Left ventricle myocardium inferior (tissue), 1 donor: ENCODE measurements around the gene RHBDD3. TPM values are rescaled to one million over a fixed set of nuclear protein-coding genes. Genes with fewer than 3 reads are reported as not detected.
A peak's percentile ranks its signal among the peaks of the same experiment; 100 is the strongest.

Experiments
- DNase-seq: peaks from one replicate; pipeline ENCODE4 v3.0.0-alpha.2; 2020
- H3K27ac ChIP-seq: fragments of 200-600 bp; replicated peaks from 2 replicates; pipeline ENCODE4 v1.8.0; 2021
- H3K27me3 ChIP-seq: fragments of 200-600 bp; 2 replicates; pipeline ENCODE4 v1.8.0; 2021; ENCODE audit warnings: low read depth
- H3K36me3 ChIP-seq: fragments of 200-600 bp; 2 replicates; pipeline ENCODE4 v1.8.0; 2021
- H3K4me1 ChIP-seq: fragments of 200-600 bp; 2 replicates; pipeline ENCODE4 v1.8.0; 2021
- H3K4me3 ChIP-seq: fragments of 200-600 bp; 2 replicates; pipeline ENCODE4 v1.8.0; 2021; ENCODE audit warnings: mild to moderate bottlenecking, moderate library complexity
- H3K9me3 ChIP-seq: fragments of 200-600 bp; replicated peaks from 2 replicates; pipeline ENCODE4 v1.8.0; 2021
- intact Hi-C: fragments of 100-400 bp; cut with micrococcal nuclease; formaldehyde crosslinking; loops from one replicate; pipeline ENCODE4 v1.11.0; 2022
- total RNA-seq: library from RNA; stranded (reverse); fragmentation: NEBNext Ultra II Directional; extraction: Animal tissue kit (Norgen Biotek cat#: 25700); gene quantifications from one replicate; pipeline ENCODE4 v1.2.1, GENCODE V29; 2021
- TF ChIP-seq, protein P1 (sequence below): fragments of 200-600 bp; IDR thresholded peaks from 2 replicates; pipeline ENCODE4 v1.8.0; 2021; ENCODE audit warnings: antibody characterized with exemption, mild to moderate bottlenecking, borderline replicate concordance
- donor health status: DM: no; HTN: yes; CAD: no; lungs with severe emphysema.

Gene RHBDD3
- total RNA-seq, 1 donor from 2014 or later: 15.0 TPM

DNA sequence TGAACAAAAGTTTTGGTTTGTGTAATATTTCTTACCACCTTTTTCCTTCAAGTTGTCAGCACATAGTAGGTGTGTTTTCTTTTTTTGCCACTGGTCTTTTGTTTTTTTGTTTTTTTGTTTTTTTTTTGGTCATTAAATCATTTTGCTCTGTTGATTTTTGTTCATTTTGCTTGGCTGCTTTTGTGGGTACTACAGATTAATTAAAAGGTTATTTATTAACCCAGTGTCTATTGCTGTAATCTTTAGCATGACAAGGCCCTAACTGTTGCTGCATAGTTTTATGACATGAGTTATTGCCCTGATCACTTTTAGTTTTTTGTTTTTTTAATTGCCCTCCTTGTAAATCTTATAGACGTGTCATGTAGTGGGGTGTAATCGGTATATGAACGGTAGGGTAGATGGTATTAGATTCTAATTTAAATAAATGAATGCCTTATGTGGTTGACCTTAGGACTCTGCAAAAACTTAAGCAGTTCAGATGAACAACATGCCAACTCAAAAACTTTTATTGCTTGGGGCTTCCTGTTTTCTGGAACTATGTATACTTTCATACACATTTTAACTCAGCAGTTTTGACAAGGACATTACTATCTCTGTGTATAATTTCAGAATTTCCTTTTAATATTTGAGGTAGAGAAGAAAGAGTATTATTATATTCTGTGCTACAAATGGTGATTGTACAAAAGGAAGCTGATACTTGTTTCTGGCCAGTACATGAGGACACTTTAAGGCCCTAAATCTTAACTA is 8.2 kb upstream of the RHBDD3 start:
- Histone ChIP-seq H3K36me3 (peaks cover 88% of the 10 kb centered on the region), H3K4me1 (peaks cover 79% of the 10 kb centered on the region), H3K4me3 (no peak overlapping the region), H3K27ac (no peak overlapping the region), H3K9me3 (no peaks in the 10 kb centered on the region), H3K27me3 (no peaks in the 10 kb centered on the region)
- intact Hi-C loops: no loop called here
- no peak for DNase-seq
- TF ChIP-seq, protein P1, sequence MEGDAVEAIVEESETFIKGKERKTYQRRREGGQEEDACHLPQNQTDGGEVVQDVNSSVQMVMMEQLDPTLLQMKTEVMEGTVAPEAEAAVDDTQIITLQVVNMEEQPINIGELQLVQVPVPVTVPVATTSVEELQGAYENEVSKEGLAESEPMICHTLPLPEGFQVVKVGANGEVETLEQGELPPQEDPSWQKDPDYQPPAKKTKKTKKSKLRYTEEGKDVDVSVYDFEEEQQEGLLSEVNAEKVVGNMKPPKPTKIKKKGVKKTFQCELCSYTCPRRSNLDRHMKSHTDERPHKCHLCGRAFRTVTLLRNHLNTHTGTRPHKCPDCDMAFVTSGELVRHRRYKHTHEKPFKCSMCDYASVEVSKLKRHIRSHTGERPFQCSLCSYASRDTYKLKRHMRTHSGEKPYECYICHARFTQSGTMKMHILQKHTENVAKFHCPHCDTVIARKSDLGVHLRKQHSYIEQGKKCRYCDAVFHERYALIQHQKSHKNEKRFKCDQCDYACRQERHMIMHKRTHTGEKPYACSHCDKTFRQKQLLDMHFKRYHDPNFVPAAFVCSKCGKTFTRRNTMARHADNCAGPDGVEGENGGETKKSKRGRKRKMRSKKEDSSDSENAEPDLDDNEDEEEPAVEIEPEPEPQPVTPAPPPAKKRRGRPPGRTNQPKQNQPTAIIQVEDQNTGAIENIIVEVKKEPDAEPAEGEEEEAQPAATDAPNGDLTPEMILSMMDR: no peak

DNA sequence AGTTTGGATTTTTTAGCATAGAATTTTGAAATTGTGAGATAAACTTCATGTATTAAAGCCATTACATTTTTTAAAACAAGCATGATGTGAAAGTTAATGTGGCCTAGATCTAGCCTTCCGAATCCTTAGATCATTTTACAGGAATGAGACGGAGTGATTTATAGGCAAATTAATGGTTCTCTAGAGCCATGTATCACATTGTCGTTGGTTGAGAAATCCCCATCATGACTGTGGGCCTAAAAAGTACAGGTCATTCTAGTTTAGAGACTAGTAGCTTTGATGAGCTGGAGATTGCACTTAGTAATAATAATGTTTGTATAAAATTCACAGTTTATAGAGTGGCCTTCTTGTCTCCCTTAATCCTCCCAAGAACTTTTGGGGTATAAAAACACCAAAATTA is 7.4 kb upstream of the RHBDD3 start:
- Histone ChIP-seq H3K4me1 (peaks cover 87% of the 10 kb centered on the region), H3K9me3 (no peaks in the 10 kb centered on the region), H3K36me3 (peaks cover 81% of the 10 kb centered on the region), H3K4me3 (no peak overlapping the region), H3K27ac (no peak overlapping the region), H3K27me3 (no peaks in the 10 kb centered on the region)
- intact Hi-C loops: no loop called here
- TF ChIP-seq, protein P1: no peak
- DNase-seq: no peak

DNA sequence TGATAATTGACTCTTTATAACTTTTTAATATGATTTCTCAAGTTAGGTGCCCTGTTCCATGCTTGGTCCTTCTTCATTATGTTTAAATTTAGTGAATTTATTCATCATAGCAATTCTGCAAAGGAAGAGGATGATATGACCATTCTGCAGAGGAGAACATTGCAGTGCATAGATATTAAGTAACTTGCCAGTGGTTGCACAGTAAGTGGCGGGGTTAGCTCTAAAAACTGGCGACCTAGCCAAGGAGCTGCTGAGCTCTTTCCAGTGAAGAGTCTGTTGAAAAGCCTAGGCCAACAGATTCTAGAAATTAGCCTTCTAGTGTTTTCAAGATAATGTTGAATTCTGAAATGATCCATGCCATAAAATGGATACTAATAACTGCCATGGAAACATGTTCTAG is 4.8 kb upstream of the RHBDD3 start:
- DNase-seq: no peak
- peaks cover 56% of the 10 kb centered on the region for H3K36me3 ChIP-seq
- H3K4me1 ChIP-seq: peaks cover 100% of the 10 kb centered on the region
- intact Hi-C loops: no loop called here
- H3K9me3 ChIP-seq: no peaks in the 10 kb centered on the region
- no peaks in the 10 kb centered on the region for H3K27me3 ChIP-seq
- no peak overlapping the region for H3K27ac ChIP-seq
- H3K4me3 ChIP-seq: no peak overlapping the region
- TF ChIP-seq, protein P1: no peak

DNA sequence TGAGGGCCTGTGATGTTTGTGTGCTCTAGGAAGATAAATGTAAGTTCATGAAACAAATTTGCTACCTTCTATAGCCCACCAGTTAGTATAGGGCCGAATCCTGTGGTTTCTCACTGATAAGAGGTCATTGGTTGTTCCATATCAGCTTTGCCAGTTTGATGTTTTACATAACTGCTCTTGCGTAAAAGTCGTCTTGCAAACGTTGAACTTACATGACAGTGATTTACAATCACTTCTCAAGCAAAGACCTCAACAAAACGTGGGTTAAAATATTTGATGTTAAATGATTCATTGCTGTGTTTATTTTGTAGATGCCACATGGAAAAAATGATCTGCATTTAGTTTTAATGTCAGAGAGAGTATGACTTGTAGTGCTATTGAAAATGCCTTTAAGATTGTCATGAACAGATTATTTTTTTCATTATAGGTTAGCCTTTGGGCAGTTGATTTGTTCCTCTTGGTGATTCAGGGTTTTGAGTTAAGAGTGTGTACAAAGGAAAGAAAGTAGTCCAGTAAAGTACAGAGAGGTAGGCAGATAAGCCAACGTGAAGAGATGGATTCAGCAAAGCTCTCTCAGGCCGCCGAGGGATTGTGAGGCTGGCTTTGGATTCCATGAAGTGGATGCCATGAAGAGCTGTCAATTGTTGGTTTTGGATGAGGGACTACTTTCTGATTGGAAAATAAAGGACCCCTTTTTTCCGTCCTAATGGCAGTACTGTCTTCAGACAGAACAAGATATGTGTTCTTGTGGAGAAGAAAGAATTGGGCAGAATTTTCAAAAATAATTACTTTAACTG is 2.9 kb upstream of the RHBDD3 start:
- intact Hi-C loops: no loop called here
- Histone ChIP-seq H3K36me3 (peaks cover 36% of the 10 kb centered on the region), H3K9me3 (no peaks in the 10 kb centered on the region), H3K27me3 (no peaks in the 10 kb centered on the region), H3K27ac (peak overlapping the region; percentile 100), H3K4me3 (peak overlapping the region; percentile 95), H3K4me1 (peaks cover 100% of the 10 kb centered on the region)
- DNase-seq: no peak
- TF ChIP-seq, protein P1: no peak

DNA sequence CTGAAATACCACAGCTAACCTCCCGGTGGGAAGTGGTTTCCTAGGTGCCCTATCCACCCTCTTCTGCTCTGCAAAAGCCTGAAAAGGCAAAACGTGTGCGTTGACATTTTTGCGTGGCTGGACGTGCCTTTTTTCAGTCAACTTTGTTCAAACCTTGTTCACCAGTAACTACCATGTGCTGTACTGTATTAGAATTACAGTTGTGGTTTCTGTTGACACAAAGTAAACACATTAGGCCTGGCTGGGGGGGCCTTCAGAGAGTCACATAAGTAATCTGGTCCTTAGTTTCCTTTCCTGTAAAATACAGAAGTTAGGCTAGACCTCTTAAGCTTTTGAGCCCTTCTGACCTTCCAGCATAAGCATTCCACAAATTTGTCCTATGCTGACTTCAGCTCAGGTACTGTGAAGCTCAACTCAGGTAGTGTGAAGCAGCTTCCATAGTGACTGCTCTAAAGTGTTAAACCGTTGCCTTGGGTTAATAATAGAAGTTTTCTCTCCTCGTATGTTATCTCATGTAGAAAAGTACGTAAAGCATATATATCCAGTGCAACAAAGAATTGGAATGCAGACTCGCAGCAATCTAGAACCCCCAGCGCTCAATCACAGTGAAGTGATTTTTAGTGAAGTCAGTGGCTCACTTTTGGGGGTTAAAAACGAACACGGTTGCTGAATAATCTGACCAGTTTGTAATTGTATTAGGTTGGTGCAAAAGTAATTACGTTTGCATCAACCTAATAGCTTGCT is 2.1 kb upstream of the RHBDD3 start:
- H3K9me3 ChIP-seq: no peaks in the 10 kb centered on the region
- no peaks in the 10 kb centered on the region for H3K27me3 ChIP-seq
- peak overlapping the region; percentile 95 for H3K4me3 ChIP-seq
- H3K36me3 ChIP-seq: peaks cover 36% of the 10 kb centered on the region
- H3K4me1 ChIP-seq: peaks cover 92% of the 10 kb centered on the region
- intact Hi-C loops: no loop called here
- TF ChIP-seq, protein P1: no peak
- peak overlapping the region; percentile 100 for H3K27ac ChIP-seq
- no peak for DNase-seq
